Stimulated activated CD4-positive, alpha-beta T cell treated with anti-CD3 and anti-CD28 coated beads, Interleukin-1b, Interleukin-23, amount 100 ng/mL, for 1 hour (primary cell): ENCODE results near the gene DAP3.
"Not testable (repeated sequence)": the region's sequence is repeated elsewhere in the genome, so short reads cannot be mapped to it uniquely, and the experiment has no call there.

Experiments
- DNase-seq, 2 donors: peaks; one replicate each; pipeline ENCODE4 v3.0.0-alpha.2; 2020; ENCODE audit warnings: low read depth in 2 of 2

The DAP3 gene

DNA sequence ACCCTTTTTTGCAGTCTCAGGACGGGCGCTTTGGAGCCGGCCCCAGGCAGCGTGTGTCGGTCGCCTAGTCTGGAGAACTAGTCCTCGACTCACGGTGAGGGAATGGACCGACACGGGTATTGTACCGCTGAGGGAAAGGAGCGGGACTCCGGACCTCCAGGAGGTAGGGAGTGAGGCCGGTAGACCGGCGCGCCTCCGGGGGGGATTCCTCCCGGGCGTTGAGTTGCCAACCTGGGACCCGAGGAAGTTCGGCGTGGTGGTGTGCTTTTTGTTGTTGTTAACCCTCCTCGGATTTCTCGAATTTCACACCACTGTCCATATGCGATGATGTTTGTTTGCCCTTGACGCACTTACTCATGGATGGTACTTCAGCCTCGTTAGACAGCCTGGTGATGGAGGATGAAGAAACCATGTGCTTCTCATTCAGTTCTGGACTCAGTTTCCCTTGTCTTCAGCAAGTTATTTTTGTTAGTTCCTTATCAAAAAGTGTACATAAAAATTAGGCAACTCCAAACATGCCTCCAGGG is at the start of gene DAP3:
Gene DAP3, plus strand, starts transcription at position 11 of the 527 bp plus-strand sequence. CDS start 20,689 bp downstream, outside the sequence.
- DNase-seq, result not testable (repeated sequence)

DNA sequence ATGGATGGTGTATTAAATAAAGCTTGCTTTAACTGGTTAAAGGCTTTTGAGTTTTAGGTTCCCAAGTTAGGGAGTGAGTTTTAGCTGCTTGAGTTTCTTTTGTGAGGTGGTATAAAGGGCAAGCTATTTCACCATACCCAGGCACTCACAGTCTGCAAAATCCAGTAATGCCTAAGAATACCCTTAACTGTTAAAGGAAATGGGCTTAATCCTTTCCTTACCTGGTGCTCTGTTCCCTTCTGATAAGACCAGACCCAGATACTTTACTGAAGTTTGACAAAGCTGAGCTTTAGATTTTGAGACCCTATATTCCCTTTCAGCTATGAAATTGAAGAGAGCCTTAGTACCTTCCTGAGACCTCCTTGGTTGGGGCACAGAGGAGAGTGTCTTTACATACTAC is 48.5 kb upstream of the DAP3 start:
- no peak for DNase-seq

DNA sequence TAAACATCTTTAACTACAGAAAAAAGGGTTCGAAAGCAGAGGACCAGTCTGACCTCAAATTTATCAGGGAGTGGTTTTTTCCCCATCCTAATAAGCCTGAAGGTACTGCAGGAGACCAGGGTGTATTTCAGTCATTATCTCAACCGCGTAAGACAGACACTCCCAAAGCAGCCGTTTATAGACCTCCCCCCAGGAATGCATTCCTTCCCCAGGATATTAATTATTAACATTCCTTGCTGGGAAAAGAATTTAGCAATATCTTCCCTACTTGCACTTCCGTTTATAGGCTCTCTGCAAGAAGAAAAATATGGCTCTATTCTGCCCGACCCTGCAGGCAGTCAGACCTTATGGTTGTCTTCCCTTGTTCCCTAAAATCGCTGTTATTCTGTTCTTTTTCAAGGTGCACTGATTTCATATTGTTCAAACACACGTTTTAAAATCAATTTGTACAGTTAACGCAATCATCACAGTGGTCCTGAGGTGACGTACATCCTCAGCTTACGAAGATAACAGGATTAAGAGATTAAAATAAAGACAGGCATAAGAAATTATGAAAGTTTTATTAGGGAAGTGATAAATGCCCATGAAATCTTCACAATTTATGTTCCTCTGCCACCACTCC is 46.2 kb upstream of the DAP3 start:
- not testable (repeated sequence) for DNase-seq

DNA sequence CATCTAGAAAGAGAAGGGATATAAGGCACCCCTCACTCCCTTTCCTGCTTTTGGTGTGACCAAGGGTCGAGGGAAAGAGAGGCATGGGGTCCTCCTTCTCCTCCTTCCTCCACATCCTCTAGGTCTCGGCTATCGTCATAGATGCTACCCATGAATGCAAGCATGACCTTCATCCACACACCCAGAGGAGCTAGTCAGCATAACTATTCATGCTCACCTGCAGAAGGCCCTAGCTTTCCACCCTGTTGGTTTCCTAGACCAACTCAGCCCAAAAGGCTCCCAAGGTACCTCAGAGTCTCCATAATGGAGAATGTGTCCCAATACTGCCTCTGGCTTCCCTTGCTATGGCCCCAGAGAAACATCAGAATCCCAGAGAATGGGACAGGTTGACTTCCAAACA is 45.7 kb upstream of the DAP3 start:
- no peak for DNase-seq

DNA sequence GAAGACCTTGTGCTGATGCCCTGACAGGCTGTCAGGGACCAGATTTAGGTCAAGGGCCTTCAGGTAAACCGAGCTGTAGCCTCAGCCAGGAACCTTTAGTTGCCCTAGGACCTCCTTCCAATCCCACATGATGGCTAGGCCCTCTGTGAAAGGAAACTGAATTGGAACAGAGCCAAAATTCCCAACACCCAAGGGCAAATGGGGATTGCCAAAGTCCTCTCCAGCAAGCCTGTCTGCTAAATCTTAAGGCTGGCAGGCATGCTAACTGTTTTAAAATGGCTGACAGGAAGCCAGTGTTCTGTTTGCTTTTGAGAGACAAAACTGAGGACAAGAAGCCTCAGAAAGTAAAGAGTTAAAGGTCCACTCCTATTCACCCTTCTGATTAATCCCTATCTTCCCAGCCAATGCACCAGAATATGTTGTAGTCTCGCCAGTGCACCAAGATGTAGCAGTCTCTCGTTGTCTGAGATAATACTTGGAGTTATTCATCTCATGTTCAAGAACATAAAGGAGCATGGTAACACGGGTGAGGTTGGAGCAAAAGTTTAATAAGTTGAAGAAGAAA is 43.8 kb upstream of the DAP3 start:
- no peak for DNase-seq

DNA sequence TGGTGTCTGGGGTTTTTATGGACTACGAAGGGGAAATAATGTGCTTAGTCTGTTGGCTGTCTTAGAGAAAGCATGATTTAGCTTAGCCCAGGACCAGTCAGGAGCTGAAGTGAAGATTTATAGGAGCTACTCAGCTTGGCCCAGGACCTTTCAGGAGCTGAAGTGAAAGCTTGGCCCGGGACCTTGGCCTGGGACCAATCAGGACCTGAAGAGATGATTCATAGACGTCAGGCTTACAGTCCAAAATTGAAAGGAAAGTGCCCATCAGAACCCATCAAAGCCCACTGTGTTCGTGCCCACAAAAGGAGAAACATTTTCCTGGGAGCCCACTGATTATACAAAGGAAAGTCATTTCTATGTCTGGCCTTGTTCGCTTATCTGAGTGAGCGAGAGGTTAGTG is 43.2 kb upstream of the DAP3 start:
- no peak for DNase-seq

DNA sequence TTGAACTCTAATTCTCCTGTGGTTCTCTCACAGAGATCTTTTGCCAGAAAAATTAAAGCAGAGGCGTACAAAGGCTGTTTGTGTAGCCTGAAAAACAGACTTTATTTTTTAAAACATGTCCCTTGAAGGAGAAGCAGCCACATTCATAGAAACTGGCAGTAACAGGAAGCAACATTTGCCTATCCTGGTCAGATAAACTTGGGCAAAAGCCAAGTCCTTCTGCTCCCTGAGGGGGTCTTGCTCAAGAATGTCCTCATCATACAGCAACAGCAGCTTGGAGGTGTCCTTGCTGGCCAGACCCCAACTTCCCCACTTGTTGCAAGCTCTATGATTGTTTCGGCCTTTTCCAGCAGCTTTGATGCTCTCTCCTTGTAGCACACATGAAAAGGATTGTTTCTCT is 42.6 kb upstream of the DAP3 start:
- no peak for DNase-seq

DNA sequence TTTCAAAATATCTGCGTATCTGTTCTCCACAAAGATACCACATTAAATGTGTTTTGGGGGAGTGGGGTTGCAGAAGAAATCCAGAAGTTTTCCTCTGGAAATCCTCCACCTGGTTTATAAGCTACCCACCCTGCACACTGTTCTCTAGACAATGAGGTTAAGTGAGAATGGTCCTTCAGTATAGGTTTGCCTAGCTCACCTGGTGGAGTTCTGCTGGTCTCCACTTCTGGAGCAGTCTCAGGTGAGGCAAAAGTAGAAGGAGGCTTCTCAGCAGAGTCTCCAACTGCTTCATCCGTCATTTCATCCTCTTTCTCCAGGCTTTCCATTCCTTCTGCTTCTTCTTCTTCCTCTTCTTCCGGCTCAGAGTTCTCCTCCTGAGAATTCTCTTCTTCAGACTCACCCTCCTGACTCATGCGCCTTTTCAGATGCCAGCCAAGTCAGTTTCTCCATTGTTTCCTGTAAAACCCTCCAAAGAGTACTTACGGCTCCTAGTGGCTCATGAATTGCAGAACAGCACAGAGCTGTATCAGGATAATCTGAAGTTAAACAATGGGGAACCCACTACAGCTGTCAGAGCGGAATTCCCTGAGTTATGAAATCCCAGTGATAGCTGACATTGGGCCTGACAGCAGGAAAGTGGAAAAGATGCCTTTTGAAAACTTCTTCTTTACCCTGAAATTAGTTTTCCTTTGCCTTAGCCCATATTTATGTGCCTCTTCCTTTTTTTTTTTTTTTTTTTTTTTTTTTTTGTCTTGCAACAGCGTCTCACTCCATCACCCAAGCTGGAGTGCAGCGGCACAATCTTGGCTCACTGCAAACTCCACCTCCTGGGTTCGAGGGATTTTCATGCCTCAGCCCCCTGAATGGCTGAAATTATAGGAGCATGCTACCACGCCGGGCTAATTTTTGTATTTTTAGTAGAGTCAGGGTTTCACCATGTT is 40.4 kb upstream of the DAP3 start:
- DNase-seq, result no peak

DNA sequence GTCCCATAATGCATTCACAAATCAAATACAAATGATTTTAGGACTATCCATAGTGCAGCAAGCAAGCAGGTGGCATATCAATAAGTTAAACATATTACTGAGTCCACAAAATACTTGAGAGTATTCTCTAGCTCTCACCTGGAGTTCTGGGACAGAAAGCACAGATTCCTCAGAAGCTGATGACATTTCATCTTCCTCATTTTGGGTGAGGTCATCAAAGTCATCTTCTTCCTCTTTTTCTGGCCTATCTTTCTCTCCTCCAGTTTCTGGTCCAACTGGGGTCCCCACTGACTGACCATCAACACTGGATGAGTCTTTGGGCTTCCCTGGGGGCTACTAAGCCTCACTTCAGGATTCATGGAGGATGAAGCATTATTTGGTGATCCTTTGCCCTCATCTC is 39.2 kb upstream of the DAP3 start:
- DNase-seq, result no peak

DNA sequence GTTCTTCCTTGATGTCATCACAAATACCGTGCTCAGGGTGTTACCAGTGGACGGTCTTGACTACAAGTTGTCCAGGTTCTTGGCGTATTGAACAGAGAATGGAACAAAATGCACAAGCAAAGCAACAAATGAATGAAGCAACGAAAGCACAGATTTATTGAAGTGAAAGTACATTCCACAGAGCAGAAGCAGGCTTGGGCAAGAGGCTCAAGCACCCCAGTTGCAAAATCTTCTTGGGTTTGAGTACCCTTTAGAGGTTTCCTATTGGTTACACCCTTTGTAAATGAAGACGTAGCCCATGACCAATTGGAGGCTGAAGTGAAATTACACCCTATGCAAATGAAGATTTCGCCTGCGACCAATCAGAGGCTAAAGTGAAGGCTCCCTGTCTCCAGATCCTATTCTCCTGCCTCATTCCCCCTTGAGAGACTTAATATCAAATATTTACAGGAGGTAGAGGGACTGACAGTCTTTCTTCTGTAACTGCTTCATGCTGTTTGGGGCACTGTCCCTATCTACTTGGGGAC is 38.6 kb upstream of the DAP3 start:
- no peak for DNase-seq

DNA sequence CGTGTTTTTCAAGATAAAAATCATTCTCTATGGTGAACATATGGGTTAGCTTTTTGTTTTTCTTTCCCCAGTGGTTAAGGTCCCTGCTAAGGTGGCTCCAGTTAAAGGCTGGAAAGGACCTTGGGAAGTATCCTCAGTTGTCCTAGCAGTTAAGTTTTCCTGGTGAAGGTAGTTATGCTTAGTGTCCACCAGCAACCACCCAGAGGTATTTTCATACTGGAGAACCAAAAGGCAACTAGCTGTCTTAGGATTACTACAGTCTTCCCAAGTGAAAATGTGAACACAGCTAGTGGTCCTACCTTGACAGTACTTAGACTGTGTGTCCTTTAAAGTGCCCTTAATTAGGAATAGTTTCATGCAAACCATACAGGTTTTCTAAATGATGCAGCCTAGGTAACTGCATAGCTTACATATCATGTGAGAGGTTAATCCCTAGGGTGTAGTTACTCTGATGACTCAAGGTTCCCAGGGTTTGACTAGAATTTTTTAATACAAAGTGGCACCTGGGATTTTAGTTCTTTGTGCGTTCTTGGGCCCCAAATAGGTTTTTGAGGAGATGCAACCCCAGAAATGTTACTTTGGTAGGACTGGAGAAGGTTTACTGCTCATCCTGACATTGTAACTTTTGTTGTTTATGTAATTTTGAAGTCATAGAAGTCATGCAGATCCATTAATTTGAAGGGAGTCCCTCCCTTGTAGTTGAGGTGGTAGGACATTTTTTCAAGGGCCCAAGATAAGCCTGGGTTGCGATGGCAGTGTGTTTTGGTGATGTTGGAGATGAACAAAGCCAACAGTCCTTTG is 36.8 kb upstream of the DAP3 start:
- no peak for DNase-seq

DNA sequence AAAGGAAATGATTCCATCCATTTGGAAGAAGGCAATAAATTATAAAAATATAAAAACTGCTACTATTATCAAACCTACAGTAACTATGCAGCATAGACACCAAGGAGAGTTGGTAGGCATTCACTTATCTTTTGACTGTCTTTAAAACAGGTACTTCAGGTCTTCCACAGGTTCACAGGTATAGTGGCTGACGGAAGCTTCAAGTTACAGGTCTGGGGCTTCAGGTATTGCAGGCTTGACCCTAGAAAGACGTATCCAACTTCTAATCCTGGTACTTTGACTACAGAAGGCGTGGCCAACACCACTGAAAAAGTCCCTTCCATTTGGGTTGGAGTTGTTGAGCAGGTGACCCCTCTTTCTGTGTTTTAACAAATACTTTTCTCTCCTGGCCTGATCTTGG is 35.9 kb upstream of the DAP3 start:
- no peak for DNase-seq

DNA sequence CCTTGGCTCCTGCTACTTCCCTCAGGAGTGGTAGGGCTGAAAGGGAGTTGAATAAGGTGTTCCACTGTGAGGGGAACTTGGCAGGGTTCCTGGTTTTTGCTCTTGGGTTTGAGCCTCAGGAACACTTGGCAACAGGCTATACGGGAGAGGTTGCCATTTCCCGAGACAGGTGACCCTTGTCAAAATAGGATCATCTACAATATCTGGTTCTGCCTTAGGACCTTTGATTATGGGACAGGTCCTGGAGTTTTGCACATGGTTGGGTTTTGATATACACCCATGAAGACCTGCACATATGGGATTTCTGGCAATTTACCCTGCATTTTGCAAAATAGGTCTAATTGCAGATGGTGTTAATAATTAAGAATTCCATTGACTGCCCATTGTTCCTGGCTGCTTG is 31.4 kb upstream of the DAP3 start:
- no peak for DNase-seq

DNA sequence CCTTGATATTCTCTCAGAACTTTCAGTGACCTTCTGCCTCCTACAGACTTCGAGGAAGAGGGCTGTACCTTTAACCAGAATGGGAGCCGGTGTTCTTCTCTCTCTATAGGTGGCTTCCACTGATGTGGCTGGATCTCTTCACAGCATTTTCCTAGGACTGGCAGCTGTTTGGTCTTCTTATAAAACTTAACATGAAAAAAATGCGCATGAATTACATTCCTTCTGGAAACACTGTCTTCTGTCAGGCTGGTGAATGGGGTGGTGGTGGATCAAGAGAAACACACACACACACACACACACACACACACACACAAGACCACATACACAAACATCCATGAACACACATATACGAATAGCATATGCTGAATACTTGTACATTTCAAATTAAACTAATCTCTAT is 27.7 kb upstream of the DAP3 start:
- not testable (repeated sequence) for DNase-seq

DNA sequence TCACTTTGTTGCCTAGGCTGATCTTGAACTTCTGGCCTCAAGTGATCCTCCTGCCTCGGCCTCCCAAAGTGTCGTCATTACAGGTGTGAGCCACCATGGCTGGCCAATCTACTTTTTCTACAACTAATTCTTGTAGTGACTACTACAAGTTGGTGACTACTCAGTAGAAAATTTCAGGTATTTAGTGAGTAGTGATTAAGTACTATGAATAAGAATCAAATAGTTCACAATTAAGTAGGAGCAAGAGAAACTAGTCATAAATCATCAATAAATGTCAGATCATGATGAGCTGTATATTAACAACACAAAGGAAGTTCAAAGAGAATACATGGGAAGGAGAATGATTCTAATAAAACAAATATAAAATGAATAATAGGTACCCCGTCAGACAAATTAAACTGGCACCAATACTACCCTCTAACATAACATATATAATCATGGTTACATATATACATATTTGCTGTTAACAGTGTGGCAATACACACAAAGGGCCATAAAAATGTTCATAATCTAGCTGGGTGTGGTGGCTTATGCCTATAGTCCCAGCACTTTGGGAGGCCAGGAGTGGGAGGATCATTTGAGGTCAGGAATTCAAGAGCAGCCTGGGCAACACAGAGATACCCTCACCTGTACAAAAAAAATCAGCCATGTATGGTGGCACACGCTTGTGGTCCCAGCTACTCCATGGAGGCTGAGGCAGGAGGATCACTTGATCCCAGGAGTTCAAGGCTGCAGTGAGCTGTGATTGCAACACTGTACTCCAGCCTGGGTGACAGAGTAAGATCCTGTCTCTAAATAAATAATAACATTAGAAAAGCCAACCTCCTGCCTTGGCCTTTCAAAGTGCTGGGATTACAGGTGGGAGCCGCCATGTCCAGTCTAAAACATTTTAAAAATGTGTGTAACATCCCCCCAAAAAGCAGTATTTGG is 19.4 kb upstream of the DAP3 start:
- no peak for DNase-seq

DNA sequence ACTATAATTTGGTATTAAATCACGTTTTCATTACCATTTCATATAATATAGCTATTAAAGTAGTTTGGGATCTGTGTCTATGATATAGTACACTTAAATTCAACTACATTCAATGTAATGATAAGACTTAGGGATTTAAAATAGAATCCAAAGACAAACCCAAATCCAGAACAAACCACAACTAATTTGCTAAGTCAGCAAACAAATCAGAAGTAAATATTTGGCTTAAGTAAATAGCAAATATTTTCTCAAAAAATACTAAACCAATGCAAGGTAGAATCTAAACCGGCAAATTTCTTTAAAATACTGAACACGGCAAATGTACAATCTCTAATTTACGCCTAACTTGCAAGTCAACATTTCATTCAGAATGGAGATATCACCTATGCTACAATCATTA is 17.1 kb upstream of the DAP3 start:
- no peak for DNase-seq

DNA sequence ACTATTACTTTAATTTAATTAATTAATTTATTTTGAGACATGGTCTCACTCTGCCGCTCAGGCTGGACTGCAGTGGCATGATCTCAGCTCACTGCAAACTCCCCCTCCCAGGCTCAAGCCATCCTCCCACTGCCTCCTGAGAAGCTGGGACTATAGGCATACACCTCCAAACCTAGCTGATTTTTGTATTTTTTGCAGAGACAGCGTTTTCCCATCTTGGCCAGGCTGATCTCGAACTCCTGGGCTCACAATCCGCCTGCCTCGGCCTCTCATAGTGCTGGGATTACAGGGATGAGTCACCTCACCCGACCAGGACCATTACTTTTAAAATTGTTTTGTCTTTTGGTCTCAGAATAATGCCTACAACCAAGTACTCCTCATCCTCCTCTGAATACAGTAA is 15.9 kb upstream of the DAP3 start:
- DNase-seq, result no peak

DNA sequence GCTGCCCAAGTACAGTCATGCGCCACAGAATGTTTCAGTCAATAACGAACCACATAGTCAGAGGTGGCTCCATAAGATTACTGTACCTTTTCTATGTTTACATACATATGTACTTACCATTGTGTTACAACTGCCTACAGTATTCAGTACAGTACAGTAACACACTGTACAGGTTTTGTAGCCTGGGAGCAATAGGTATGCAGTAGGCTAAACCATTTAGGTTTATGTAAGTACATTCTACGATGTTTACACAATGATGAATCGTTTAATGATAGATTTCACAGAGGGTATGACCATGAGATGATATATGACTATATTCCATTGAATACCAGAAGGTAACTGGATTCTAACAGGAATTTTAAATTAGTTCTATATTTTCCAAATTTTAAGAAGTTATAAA is 10.9 kb upstream of the DAP3 start:
- DNase-seq, result no peak

DNA sequence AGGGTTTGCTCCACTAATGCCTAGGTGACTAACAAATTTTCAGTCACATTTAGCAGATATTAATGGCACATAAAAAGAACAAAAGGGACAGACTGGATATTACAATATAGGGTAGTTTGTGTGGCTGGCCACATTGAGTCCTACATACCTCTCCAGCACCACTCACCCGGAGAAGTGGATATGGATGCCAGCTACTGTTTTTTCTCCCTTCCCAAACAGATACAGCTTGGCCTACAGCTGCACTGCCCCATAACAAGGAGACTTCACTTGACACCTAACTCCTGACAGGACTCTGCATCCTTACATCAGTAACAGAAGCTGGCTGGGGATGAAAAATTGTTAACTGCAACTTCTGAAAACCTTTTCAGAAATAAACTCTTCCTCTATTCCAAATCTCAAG is 9.9 kb upstream of the DAP3 start:
- DNase-seq, result not testable (repeated sequence)

DNA sequence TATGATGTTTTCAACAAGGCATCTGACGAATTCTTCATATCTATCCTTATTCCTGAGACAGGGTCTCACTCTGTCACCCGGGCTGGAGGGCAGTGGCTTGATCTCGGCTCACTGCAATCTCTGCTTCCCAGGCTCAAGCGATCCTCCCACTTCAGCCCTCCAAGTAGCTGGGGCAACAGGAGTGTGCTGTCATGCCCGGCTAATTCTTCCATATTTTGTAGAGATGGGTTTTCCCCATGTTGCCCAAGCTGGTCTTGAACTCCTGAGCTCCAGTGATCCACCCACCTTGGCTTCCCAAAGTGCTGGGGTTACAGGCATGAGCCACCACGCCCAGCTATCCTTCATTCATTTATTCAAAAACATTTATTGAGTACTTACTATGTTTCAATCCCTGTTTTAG is 8.4 kb upstream of the DAP3 start:
- DNase-seq, result no peak

DNA sequence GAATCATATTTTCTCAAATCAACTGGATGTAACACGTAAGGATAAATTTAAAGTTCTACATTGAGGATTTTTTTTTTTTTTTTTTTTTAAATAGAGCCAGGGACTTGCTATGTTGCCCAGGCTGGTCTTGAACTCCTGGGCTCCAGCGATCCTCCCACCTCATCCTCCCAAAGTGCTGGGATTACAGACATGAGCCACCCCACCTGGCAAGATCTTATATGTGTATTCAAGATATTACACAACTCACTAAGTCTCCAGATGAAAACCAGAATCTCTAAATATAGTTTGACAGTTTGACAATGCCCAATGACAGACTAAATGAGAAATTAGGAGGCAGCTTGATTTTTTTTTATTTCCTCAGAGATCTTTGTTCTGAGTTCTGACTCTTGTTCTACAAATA is 7.1 kb upstream of the DAP3 start:
- no peak for DNase-seq
